ENCODE measurements around the gene IRF2.

Gene IRF2

DNA sequence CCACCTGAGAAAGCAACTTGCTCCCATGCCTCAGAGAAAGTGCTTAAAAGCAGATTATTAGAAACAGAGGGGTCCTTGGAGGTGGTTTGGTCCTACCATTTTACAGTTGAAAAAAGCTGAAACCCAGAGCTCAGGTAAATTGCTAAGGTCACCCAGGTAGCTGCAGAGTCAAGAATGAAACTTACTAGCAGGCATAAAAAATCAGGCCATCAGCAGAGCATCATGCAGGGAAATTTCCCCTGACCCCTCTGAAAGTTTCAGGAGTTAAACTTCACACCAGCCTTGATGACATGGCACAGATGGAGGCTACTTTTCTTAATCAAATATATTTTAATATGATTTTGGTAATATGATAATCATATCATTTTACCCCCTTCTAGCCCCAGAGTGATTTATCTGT, 70.3 kb downstream of the IRF2 start:
- TF ChIP-seq, protein P1, sequence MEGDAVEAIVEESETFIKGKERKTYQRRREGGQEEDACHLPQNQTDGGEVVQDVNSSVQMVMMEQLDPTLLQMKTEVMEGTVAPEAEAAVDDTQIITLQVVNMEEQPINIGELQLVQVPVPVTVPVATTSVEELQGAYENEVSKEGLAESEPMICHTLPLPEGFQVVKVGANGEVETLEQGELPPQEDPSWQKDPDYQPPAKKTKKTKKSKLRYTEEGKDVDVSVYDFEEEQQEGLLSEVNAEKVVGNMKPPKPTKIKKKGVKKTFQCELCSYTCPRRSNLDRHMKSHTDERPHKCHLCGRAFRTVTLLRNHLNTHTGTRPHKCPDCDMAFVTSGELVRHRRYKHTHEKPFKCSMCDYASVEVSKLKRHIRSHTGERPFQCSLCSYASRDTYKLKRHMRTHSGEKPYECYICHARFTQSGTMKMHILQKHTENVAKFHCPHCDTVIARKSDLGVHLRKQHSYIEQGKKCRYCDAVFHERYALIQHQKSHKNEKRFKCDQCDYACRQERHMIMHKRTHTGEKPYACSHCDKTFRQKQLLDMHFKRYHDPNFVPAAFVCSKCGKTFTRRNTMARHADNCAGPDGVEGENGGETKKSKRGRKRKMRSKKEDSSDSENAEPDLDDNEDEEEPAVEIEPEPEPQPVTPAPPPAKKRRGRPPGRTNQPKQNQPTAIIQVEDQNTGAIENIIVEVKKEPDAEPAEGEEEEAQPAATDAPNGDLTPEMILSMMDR (IDR thresholded peaks at IDR 0.05; ENCODE audit: low read depth, low read length, missing control alignments): no peak
- DNase-seq: no peak
- H3K27me3 ChIP-seq (replicated peaks): no peaks in the 10 kb centered on the region
- in situ Hi-C loops (cut with HindIII; ENCODE audit: low pct_ligation_motif_present, low sequenced_read_pairs): no loop called here
- H3K36me3 ChIP-seq (replicated peaks): peaks cover 3% of the 10 kb centered on the region
- no peak overlapping the region for H3K4me3 ChIP-seq (ENCODE audit: low read depth, low read length)
- no peak overlapping the region for H3K27ac ChIP-seq

DNA sequence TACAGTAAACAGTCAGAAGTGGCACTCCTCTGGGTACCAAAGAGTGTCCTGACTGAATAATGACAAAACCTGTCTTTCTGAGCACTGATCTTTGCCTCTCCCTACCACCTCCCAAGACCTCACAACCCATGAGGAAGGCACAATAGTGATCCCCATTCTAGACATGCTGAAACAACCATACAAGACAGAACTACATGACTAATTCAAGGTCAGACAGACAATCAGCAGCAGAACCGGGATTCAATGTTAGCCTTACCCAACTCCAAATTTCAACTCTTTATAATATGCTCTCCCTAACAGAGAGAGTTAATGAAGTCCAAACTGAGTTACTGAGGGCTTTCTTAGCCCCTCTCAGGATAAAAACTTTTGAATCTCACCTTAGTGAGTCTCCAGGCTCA, 71.0 kb downstream of the IRF2 start:
- in situ Hi-C loops (cut with HindIII; ENCODE audit: low pct_ligation_motif_present, low sequenced_read_pairs): no loop called here
- Histone ChIP-seq H3K27ac (peak overlapping the region; percentile 5), H3K4me3 (ENCODE audit: low read depth, low read length) (no peak overlapping the region), H3K36me3 (replicated peaks) (peaks cover 3% of the 10 kb centered on the region), H3K27me3 (replicated peaks) (no peaks in the 10 kb centered on the region)
- TF ChIP-seq, protein P1 (IDR thresholded peaks at IDR 0.05; ENCODE audit: low read depth, low read length, missing control alignments): no peak
- peak; percentile 34 for DNase-seq

- no peaks in the 10 kb centered on the region for H3K27me3 ChIP-seq (replicated peaks)
- DNase-seq: no peak
- no peak overlapping the region for H3K4me3 ChIP-seq (ENCODE audit: low read depth, low read length)
- H3K27ac ChIP-seq: no peak overlapping the region
- peaks cover 3% of the 10 kb centered on the region for H3K36me3 ChIP-seq (replicated peaks)
- TF ChIP-seq, protein P1 (IDR thresholded peaks at IDR 0.05; ENCODE audit: low read depth, low read length, missing control alignments): no peak
- in situ Hi-C loops (cut with HindIII; ENCODE audit: low pct_ligation_motif_present, low sequenced_read_pairs): no loop called here
Measured at GRCh38 chr4:184402740-184403383, 71.5 kb downstream of the IRF2 start.

DNA sequence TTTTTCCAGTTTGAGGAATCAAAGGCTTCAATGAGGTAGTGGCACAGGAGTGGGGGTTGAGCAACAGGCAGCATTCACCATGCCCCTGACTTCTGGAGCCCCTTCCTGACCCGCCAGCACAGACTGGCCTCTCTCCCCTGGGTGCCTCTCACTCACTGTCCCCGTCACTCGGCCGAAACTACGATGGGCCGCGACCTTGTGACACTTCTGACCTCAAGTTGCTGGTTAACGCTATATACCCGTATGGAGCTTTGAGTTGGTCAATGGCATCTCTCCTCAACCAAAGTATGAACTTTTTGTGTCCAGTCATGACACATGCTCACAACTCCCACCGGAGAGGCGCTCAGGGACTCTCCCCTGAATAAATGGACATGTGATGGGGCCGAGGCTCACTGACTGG, 72.1 kb downstream of the IRF2 start:
- Histone ChIP-seq H3K27ac (no peak overlapping the region), H3K4me3 (ENCODE audit: low read depth, low read length) (no peak overlapping the region), H3K36me3 (replicated peaks) (peaks cover 3% of the 10 kb centered on the region), H3K27me3 (replicated peaks) (no peaks in the 10 kb centered on the region)
- DNase-seq: no peak
- TF ChIP-seq, protein P1 (IDR thresholded peaks at IDR 0.05; ENCODE audit: low read depth, low read length, missing control alignments): no peak
- in situ Hi-C loops (cut with HindIII; ENCODE audit: low pct_ligation_motif_present, low sequenced_read_pairs): no loop called here

DNA sequence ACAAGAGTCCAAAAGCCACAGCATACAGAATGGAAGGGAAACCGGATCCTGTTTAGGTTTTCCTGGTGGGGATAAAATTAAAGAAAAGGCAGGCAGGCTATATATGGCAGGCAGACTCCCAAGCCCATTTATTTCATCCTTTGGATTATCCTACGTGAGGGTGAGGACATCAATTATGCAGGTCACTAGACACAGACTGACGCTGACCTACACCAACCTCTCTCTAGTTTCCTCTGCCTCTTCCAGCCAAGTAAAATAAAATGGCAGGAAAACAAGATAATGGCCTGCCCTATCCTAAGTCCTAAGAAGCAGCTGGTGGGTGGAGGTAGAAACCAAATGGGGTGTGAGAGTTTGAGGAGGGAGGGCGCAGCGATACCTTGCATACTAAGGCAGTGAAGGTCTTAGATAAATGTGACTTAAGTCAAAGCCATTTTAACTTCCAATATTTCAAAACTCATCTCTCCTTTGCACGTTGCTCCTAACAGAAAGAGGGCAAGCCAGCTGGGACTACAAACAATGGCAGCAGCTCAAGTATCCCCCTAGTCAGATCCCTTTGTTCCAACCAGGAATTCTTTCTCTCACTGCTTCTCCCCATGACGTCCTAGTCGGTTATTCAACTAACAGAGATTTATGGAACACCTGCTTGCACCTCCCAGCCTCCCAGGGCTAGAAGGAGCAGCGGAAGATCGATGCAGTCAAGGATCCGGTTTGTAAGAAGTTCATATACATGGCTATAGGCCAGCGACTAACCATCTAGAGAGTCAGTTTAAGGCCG, 72.8 kb downstream of the IRF2 start:
- no peak for DNase-seq
- H3K36me3 ChIP-seq (replicated peaks): peaks cover 9% of the 10 kb centered on the region
- in situ Hi-C loops (cut with HindIII; ENCODE audit: low pct_ligation_motif_present, low sequenced_read_pairs): no loop called here

More for the DNA sequence above, 72.8 kb downstream of the IRF2 start:
- Histone ChIP-seq H3K4me3 (ENCODE audit: low read depth, low read length) (no peak overlapping the region), H3K27me3 (replicated peaks) (no peaks in the 10 kb centered on the region), H3K27ac (no peak overlapping the region)
- TF ChIP-seq, protein P1 (IDR thresholded peaks at IDR 0.05; ENCODE audit: low read depth, low read length, missing control alignments): no peak
